DND-41 (cell line): Measurements from ENCODE around the gene UPF3A.

Experiments
- EZH2 ChIP-seq: IDR thresholded peaks from 3 replicates; pipeline ENCODE4 v1.6.1; 2012; ENCODE audit warnings: borderline replicate concordance, low read depth, mild to moderate bottlenecking, moderate library complexity, low read length, inconsistent platforms; ENCODE audit not compliant: severe bottlenecking
- TF ChIP-seq, protein P1 (sequence below): IDR thresholded peaks from 2 replicates; pipeline ENCODE4 v1.5.1; 2012; ENCODE audit warnings: borderline replicate concordance, low read length, moderate library complexity, mild to moderate bottlenecking; ENCODE audit not compliant: poor library complexity, severe bottlenecking; ENCODE audit errors: extremely low read depth

GRCh38 chr13:114281351-114282040 is at the start of gene UPF3A:
- TF ChIP-seq, protein P1, sequence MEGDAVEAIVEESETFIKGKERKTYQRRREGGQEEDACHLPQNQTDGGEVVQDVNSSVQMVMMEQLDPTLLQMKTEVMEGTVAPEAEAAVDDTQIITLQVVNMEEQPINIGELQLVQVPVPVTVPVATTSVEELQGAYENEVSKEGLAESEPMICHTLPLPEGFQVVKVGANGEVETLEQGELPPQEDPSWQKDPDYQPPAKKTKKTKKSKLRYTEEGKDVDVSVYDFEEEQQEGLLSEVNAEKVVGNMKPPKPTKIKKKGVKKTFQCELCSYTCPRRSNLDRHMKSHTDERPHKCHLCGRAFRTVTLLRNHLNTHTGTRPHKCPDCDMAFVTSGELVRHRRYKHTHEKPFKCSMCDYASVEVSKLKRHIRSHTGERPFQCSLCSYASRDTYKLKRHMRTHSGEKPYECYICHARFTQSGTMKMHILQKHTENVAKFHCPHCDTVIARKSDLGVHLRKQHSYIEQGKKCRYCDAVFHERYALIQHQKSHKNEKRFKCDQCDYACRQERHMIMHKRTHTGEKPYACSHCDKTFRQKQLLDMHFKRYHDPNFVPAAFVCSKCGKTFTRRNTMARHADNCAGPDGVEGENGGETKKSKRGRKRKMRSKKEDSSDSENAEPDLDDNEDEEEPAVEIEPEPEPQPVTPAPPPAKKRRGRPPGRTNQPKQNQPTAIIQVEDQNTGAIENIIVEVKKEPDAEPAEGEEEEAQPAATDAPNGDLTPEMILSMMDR, result no peak
- TF ChIP-seq EZH2, result no peak
